NCI-H82 treated with DMSO at 0.1 percent for 48 hours (cell line): ENCODE measurements around the gene ADAT3.
A peak's percentile ranks its signal among the peaks of the same experiment; 100 is the strongest.
"Not testable (repeated sequence)": the region's sequence is repeated elsewhere in the genome, so short reads cannot be mapped to it uniquely, and the experiment has no call there.

ENCODE experiments used
- DNase-seq: peaks from one replicate; lab custom pipeline; 2025; ENCODE audit not compliant: unreplicated experiment; lab: John Stamatoyannopoulos, UW

Gene ADAT3

DNA sequence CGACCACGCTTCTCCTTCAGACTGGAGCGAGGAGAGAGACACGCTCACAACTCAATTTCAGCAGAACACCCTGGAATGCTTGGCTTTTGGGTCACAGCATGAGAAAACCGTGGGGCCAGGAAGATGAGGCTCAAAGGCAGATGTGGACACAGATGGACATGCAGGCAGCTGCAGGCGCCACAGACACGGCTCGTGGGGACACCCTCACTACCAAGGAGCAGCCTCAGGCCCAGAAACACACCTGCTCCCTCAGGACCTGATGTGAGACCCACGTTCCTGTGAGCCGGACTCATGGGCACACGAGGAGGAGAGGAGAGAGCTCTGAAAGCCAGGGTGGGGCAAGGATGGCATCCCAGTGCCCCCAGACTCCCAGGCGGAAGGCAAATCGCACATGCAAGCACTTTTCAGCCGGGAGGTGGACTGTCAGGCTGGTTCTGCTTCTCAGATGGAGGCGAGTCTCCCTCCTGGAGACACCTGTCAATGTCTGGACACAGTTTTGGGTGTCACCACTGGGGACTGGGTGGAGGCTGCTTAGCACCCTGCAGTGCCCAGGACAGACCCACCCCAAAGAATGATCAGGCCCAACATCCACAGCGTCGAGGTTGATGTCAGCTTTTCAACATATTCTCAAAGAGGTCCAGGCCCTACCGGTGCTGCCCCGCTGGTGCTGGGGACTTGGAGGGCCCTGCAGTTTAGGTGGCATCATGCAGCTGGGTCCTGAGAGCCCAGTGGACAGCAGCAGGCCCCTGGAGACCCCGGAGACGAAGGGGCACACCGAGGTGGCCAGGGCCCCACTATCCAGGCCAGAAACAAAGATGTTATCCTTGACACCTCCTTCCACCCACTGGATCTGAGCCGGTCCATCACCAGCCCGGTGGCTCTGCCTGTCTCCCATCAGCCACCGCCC, 22.2 kb upstream of the ADAT3 start:
- DNase-seq = no peak

- no peak for DNase-seq
These were observed 21.4 kb upstream of the ADAT3 start for GRCh38 chr19:1883784-1884183.

- no peak for DNase-seq
These were observed 20.9 kb upstream of the ADAT3 start for GRCh38 chr19:1884291-1884718.

DNA sequence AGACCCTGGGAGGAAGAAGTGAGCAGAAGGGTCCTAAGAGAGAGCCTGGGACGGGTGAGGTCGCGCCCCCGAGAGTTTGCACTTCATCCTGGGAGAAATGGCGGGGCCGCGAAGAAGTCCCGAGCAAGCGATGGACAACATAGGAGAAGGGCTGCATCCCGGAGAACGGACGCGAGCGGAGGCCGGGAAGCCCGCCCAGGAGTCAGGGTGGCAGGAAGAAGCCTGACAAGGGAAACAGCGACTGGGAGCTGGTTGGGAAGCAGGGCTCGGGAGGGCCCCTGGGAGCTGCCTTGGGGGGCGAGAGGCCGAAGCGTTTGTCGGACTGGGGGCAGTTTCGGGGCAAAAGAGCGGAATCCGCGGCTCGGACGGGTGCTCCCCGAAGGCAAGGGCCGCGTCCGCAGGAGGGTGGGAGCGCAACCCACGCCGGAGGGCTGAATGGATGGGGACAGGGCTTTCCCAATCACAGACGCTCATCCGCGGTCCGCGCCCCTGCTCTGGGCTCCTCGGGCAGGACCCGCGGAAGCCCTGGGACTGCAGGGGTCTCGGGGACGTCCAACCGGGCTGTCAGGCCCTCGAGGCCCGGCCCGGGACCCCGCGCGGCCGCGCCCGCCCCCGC, 20.4 kb upstream of the ADAT3 start:
- DNase-seq = no peak

- peak; percentile 46 for DNase-seq
These were observed 19.6 kb upstream of the ADAT3 start, which contains the start of gene ABHD17A for GRCh38 chr19:1885398-1886119. Gene ABHD17A (minus strand): TSS chr19:1885496. CDS start chr19:1881566, 3,930 bp downstream.

DNA sequence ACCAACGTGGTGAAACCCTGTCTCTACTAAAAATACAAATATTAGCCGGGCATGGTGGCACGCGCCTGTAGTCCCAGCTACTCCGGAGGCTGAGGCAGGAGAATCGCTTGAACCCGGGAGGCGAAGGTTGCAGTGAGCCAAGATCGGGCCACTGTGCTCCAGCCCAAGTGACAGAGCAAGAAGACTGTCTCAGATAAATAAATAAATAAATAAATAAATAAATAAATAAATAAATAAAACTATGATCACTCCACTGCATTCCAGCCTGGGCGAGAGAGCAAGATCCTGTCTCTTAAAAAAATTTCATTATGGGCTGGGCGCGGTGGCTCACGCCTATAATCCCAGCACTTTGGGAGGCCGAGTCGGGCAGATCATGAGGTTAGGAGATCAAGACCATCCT, 18.8 kb upstream of the ADAT3 start:
- DNase-seq = not testable (repeated sequence)

DNA sequence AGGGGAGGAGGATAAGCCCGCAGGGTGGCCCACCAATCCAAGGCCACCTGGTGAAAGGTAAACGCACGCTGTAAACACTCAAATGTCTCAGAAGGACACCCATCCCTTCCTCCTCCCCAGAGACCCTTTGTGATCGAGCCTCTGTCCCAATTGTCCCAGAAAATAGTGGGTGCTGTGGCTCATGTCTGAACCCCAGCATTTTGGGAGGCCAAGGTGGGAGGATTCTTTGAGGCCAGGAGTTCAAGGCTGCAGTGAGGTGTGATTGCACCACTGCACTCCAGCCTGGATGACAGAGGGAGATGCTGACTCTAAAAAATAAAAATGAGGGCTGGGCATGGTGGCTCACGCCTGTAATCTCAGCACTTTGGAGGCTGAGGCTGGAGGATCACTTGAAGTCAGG, 16.8 kb upstream of the ADAT3 start:
- no peak for DNase-seq

DNA sequence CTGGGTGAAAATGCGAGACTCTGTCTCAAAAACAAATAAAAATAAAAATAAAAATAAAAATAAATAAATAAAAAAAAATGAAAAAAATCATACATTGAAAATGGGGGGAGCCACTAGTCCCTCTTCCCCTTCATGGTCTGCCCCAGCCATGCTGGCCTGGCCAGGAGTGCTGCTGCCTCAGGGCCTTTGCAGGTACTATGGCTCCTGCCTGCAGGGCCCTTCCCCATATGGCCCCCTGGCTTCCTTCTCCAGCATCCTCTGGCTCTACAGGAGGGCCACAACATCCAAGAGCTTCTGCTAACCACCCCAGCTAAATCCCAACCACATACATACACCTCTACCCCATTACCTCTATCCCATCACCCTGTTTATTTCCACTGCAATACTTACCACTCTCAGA, 15.3 kb upstream of the ADAT3 start:
- DNase-seq = no peak

DNA sequence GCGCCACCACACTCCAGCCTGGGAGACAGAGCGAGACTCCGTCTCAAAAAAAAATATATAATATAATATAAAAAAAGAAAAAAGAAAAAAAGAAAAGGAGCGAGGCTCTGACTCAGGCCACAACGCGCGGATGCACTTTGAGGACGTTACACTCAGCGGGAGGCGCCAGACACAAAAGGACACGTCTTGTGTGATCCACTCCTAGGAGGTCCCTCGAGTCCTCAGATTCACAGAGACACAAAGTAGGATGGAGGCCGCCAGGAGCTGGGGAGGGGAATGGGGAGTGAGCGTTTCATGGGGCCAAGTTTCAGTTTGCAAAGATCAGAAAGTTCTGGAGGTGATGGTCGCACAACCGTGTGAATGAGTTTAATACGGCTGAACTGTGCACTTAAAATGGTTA, 11.4 kb upstream of the ADAT3 start:
- no peak for DNase-seq

DNA sequence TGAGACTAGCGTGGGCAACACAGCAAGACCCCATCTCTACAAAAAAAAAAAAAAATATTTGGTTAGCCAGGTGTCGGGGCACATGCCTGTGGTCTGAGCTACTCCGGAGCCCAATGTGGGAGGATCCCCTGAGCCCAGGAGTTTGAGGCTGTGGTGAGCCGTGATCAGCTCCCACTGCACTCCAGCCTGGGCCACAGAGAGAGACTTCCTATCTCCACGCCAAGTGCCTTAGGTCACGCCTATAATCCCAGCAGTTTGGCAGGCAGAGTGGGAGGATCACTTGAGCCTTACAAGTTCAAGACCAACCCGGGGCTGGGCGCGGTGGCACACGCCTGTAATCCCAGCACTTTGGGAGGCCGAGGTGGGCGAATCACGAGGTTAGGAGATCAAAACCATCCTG, 8.7 kb upstream of the ADAT3 start:
- no peak for DNase-seq

GRCh38 chr19:1901940-1902404, 3.2 kb upstream of the ADAT3 start:
- no peak for DNase-seq

GRCh38 chr19:1902923-1903322, 2.3 kb upstream of the ADAT3 start:
- DNase-seq = no peak

DNA sequence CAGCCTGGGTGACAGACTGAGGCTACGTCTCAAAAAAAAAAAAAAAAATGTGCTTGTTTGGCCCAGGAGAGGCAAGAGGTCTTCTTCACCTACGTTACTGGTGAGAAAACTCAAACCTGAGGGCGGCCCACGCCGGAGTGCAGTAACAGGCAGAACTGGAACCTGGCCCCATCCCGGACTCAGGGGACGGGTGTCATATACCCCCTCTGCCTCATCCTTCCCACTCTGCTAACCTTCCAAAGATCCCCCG, 414 bp upstream of the ADAT3 start:
- no peak for DNase-seq

GRCh38 chr19:1905863-1906375, 720 bp downstream of the ADAT3 start:
- DNase-seq = no peak

GRCh38 chr19:1906985-1907562, 1.9 kb downstream of the ADAT3 start:
- no peak for DNase-seq

- DNase-seq = no peak
These were observed 2.6 kb downstream of the ADAT3 start for GRCh38 chr19:1907563-1908363.

DNA sequence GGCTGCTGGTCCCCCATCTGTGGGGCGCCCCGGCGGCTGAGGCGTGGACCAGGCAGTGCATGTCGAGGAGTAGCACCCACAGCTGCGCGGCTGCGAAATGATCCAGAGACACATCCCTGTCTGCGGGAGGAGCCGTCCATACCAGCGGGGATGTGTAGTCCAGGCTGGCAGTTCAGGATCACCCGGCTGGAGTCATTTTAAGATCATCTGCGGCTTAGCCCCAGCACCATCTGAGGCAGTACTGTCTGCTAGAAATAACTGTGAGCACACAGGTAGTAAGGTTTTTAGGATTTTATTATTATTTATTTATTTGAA, 3.1 kb downstream of the ADAT3 start:
- DNase-seq = no peak

GRCh38 chr19:1909761-1910080, 4.5 kb downstream of the ADAT3 start:
- DNase-seq = no peak

DNA sequence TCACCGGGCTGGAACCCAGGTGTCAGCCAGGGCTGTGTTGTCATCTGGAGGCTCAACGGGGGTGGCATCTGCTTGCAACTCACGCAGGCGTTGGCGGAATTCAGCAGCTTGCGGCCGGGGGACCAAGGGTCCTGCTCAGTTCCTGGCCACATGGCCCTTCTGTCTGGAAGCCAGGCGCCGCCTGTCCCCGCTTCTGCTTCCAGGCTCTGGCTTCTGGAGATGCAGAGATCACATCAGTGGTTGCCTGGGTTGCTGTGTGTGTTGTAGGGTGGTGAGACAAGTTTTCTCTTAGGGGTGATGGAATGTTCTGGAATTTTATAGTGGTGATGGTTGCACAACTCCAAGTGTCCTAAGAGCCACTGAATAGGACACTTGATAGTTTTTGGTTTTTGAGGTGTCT, 5.0 kb downstream of the ADAT3 start:
- DNase-seq = no peak

GRCh38 chr19:1911098-1911497, 5.9 kb downstream of the ADAT3 start:
- DNase-seq = no peak

- DNase-seq = no peak
These were observed 6.8 kb downstream of the ADAT3 start for GRCh38 chr19:1911995-1912394.
